Activated naive CD8-positive, alpha-beta T cell treated with anti-CD3 and anti-CD28 coated beads, Interleukin-2, amount 10 ng/mL, durations not matched to agents 7 days and 5 days (primary cell): ENCODE results near the gene UVRAG. TPM values are rescaled to one million over a fixed set of nuclear protein-coding genes. Genes with fewer than 3 reads are reported as not detected.
A peak's percentile ranks its signal among the peaks of the same experiment; 100 is the strongest.

ENCODE experiments used
- ATAC-seq: fragments of 150-1000 bp; cut with Tn5 transposase; one replicate; pipeline ENCODE4 v1.10.0; 2021; ENCODE audit warnings: low read depth, moderate library complexity
- POLR2A ChIA-PET: fragments of 350-600 bp; sonication (Branson Sonifier 250); formaldehyde crosslinking; loops from one replicate; lab custom pipeline; 2021; ENCODE audit warnings: antibody characterized with exemption; lab: Charles Lee
- DNase-seq: peaks from one replicate; pipeline ENCODE4 v3.0.0; 2021
- H3K27ac Mint-ChIP-seq: one replicate; pipeline ENCODE4 v1.8.0; 2022; ENCODE audit warnings: mild to moderate bottlenecking, mixed read lengths
- H3K27me3 Mint-ChIP-seq: one replicate; pipeline ENCODE4 v1.8.0; 2022; ENCODE audit warnings: mild to moderate bottlenecking, moderate library complexity, mixed read lengths
- H3K36me3 Mint-ChIP-seq: one replicate; pipeline ENCODE4 v1.8.0; 2021; ENCODE audit warnings: mild to moderate bottlenecking, mixed read lengths
- H3K4me1 Mint-ChIP-seq: one replicate; pipeline ENCODE4 v1.8.0; 2021; ENCODE audit warnings: mixed read lengths
- H3K4me3 Mint-ChIP-seq: one replicate; pipeline ENCODE4 v1.8.0; 2022; ENCODE audit warnings: mild to moderate bottlenecking, moderate library complexity, mixed read lengths
- H3K9me3 Mint-ChIP-seq: one replicate; pipeline ENCODE4 v1.8.0; 2021; ENCODE audit warnings: mixed read lengths
- total RNA-seq, 2 experiments: library from RNA; stranded (reverse); gene quantifications; one replicate each; pipeline ENCODE4 v1.2.3, GENCODE V29; 2021

UVRAG gene
- total RNA-seq, 2 experiments from 2014 or later, result 22.3 to 22.6 TPM

DNA sequence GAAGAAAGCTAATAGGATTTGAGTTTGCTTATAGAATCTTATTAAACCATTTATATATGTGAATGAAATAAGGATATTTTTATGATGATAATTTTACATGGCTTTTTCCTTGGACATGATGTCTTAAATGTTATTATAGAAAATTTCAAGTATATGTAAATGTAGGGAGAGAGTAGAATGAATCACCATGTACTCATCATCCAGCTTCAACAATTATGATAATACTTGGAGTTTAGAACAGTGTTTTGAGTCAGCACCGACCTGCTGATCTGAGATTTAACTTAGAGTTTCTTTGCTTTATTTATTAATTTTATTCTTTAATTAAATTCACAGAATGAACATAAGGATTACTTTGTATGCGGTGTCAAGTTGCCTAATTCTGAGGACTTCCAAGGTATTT lies 193.5 kb downstream of the UVRAG start:
- H3K36me3 Mint-ChIP-seq, result peaks cover 46% of the 10 kb centered on the region
- H3K27me3 Mint-ChIP-seq, result no peaks in the 10 kb centered on the region
- H3K4me1 Mint-ChIP-seq, result no peaks in the 10 kb centered on the region
- H3K27ac Mint-ChIP-seq, result no peak overlapping the region
- ATAC-seq (no peak), DNase-seq (no peak)
- H3K4me3 Mint-ChIP-seq, result no peak overlapping the region
- no peaks in the 10 kb centered on the region for H3K9me3 Mint-ChIP-seq
- POLR2A ChIA-PET, result no interaction called here

DNA sequence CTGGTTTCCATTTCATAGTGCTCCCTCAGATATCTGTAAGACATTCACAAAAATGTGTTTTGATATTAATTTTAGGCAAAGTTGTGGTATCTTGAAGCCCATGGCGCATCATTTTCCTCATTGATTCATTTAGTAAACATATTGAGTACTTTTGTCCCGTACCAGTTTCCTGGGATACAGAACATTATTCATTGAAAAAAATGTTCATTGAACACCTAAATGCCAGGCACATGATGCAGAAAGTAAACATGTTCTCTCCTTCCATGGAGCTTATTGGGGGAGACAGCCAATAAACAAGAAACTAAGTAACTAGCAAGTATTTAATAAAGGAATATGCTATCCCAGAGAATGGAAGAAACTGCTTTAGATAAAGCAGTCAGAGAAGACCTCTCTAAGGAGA lies 195.0 kb downstream of the UVRAG start:
- no peaks in the 10 kb centered on the region for H3K4me1 Mint-ChIP-seq
- POLR2A ChIA-PET, result no interaction called here
- H3K4me3 Mint-ChIP-seq, result no peak overlapping the region
- no peak overlapping the region for H3K27ac Mint-ChIP-seq
- no peak for DNase-seq
- no peaks in the 10 kb centered on the region for H3K9me3 Mint-ChIP-seq
- peaks cover 42% of the 10 kb centered on the region for H3K36me3 Mint-ChIP-seq
- no peaks in the 10 kb centered on the region for H3K27me3 Mint-ChIP-seq
- ATAC-seq, result no peak

- Mint-ChIP-seq H3K9me3 (no peaks in the 10 kb centered on the region), H3K4me3 (no peak overlapping the region), H3K27ac (no peak overlapping the region), H3K4me1 (peaks cover 2% of the 10 kb centered on the region), H3K36me3 (peaks cover 46% of the 10 kb centered on the region), H3K27me3 (no peaks in the 10 kb centered on the region)
- ATAC-seq (no peak), DNase-seq (no peak)
- POLR2A ChIA-PET, result no interaction called here
These were observed 198.5 kb downstream of the UVRAG start for GRCh38 chr11:76013526-76013925.

- ATAC-seq (no peak), DNase-seq (no peak)
- no peaks in the 10 kb centered on the region for H3K27me3 Mint-ChIP-seq
- POLR2A ChIA-PET, result no interaction called here
- peaks cover 3% of the 10 kb centered on the region for H3K4me1 Mint-ChIP-seq
- peak overlapping the region; percentile 10 for H3K27ac Mint-ChIP-seq
- peaks cover 2% of the 10 kb centered on the region for H3K9me3 Mint-ChIP-seq
- H3K36me3 Mint-ChIP-seq, result peaks cover 37% of the 10 kb centered on the region
- H3K4me3 Mint-ChIP-seq, result no peak overlapping the region
These were observed 208.4 kb downstream of the UVRAG start for GRCh38 chr11:76023236-76024068.

DNA sequence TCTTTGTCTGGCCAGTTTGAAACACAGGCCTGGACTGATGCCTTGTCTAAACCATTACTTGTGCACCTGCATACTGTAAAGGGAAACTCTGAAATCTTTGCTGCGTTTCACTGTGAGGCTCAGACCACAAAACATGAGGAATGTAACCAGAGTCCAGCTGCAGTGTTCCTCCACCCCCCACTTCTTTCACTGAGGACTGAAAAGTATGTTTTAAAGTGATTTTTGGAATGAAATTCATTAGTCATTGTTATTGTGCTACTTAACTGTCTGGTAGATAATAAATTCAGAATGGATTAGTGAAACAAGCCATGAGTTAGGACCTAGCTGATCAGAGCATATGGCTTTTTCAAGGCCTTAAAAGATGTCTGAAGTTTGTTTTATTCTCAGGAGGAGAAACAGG lies 210.1 kb downstream of the UVRAG start:
- Mint-ChIP-seq H3K4me1 (peaks cover 3% of the 10 kb centered on the region), H3K27me3 (no peaks in the 10 kb centered on the region), H3K27ac (no peak overlapping the region), H3K9me3 (peaks cover 2% of the 10 kb centered on the region), H3K36me3 (peaks cover 29% of the 10 kb centered on the region), H3K4me3 (no peak overlapping the region)
- POLR2A ChIA-PET, result no interaction called here
- ATAC-seq (no peak), DNase-seq (no peak)

DNA sequence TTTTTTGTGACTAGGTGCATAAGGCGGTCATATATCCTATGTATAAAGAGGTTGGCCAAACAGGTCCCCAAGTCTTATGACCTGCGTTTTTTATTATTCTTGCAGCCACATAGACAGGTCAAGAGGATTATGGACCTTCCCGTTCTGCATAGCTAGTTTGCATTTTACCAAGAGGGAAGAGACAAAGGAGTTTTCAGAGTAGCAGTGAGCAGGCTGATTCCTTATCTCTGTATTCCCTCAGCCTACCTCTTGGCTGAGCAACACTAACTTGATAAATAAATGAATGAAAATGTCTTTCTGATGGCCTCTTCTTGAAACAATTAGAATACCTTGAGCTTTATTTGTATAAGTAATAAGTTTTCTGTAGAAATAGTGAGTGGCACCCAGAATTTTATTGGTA lies 210.8 kb downstream of the UVRAG start:
- DNase-seq (no peak), ATAC-seq (no peak)
- peaks cover 3% of the 10 kb centered on the region for H3K4me1 Mint-ChIP-seq
- H3K27ac Mint-ChIP-seq, result no peak overlapping the region
- H3K27me3 Mint-ChIP-seq, result no peaks in the 10 kb centered on the region
- peaks cover 2% of the 10 kb centered on the region for H3K9me3 Mint-ChIP-seq
- peaks cover 29% of the 10 kb centered on the region for H3K36me3 Mint-ChIP-seq
- no peak overlapping the region for H3K4me3 Mint-ChIP-seq
- POLR2A ChIA-PET, result interaction anchor here (0.6 kb wide), 1 partner anchor 895 kb away, joined by 5 read pairs; no protein-coding TSS in a partner anchor

DNA sequence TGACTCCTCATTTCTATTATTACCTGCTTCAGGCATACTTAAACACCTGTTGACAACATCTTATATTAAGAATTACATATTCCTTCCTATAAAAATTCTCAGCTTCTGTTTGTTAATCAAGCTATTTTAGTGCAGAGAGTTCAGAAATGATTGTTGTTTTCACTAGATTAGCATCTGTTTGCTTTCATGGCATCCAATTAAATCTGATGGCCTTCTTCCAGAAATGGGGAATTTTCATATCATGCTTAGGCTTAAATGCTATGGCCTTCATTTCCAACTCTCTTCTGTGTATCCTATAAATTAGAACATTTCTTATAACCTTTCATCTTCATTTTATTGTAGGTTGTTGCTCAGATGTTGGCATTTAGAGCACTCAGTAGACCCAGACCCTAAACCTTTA lies 211.3 kb downstream of the UVRAG start:
- no peaks in the 10 kb centered on the region for H3K27me3 Mint-ChIP-seq
- peaks cover 2% of the 10 kb centered on the region for H3K4me1 Mint-ChIP-seq
- peaks cover 1% of the 10 kb centered on the region for H3K9me3 Mint-ChIP-seq
- no peak overlapping the region for H3K27ac Mint-ChIP-seq
- POLR2A ChIA-PET, result interaction anchor here (0.6 kb wide), 1 partner anchor 894 kb away, joined by 5 read pairs; no protein-coding TSS in a partner anchor
- peaks cover 24% of the 10 kb centered on the region for H3K36me3 Mint-ChIP-seq
- no peak overlapping the region for H3K4me3 Mint-ChIP-seq
- DNase-seq (no peak), ATAC-seq (no peak)

- DNase-seq (no peak), ATAC-seq (no peak)
- H3K4me3 Mint-ChIP-seq, result no peak overlapping the region
- no peaks in the 10 kb centered on the region for H3K9me3 Mint-ChIP-seq
- H3K4me1 Mint-ChIP-seq, result no peaks in the 10 kb centered on the region
- POLR2A ChIA-PET, result no interaction called here
- no peaks in the 10 kb centered on the region for H3K27me3 Mint-ChIP-seq
- no peak overlapping the region for H3K27ac Mint-ChIP-seq
- H3K36me3 Mint-ChIP-seq, result peaks cover 21% of the 10 kb centered on the region
These were observed 211.9 kb downstream of the UVRAG start for GRCh38 chr11:76026862-76027261.

- Mint-ChIP-seq H3K27ac (no peak overlapping the region), H3K27me3 (no peaks in the 10 kb centered on the region), H3K9me3 (no peaks in the 10 kb centered on the region), H3K4me3 (no peak overlapping the region), H3K4me1 (no peaks in the 10 kb centered on the region), H3K36me3 (peaks cover 15% of the 10 kb centered on the region)
- DNase-seq (no peak), ATAC-seq (no peak)
- POLR2A ChIA-PET, result no interaction called here
These were observed 215.3 kb downstream of the UVRAG start for GRCh38 chr11:76030286-76030685.

DNA sequence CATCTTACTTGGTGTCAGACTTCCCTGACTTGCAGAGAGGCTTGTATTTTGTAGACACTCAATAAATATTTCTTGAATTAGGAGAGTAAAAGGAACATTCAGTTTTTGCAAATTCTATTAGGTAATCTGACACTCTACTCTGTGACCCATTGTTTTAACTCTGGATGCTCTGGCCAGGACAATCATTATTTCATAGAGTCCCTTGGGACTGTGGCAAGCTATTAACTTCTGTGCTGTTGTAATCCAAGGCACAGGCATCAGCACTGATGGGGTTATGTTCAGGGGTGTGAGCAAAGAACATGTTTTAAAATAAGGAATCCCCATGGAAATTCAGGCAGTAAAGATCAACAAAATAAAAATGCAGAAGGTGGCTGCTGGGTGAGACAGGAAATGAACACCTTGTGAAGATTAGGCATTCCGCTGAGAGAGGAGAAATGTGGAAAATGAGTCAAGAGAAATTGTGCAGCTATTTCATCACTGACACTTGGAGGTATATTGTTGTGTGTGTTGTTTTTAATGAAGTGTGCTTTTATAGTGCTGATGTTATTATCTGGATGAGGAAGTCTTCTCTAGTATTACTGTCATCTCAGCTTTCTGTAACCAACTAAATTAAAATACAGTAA lies 216.1 kb downstream of the UVRAG start:
- POLR2A ChIA-PET, result no interaction called here
- no peaks in the 10 kb centered on the region for H3K27me3 Mint-ChIP-seq
- no peak overlapping the region for H3K27ac Mint-ChIP-seq
- no peaks in the 10 kb centered on the region for H3K9me3 Mint-ChIP-seq
- peaks cover 16% of the 10 kb centered on the region for H3K36me3 Mint-ChIP-seq
- no peaks in the 10 kb centered on the region for H3K4me1 Mint-ChIP-seq
- no peak overlapping the region for H3K4me3 Mint-ChIP-seq
- ATAC-seq (no peak), DNase-seq (no peak)

GRCh38 chr11:76033699-76034098 lies 218.7 kb downstream of the UVRAG start:
- ATAC-seq, result no peak
- DNase-seq, result no peak
- peaks cover 1% of the 10 kb centered on the region for H3K4me1 Mint-ChIP-seq
- POLR2A ChIA-PET, result no interaction called here
- no peak overlapping the region for H3K4me3 Mint-ChIP-seq
- no peak overlapping the region for H3K27ac Mint-ChIP-seq
- peaks cover 18% of the 10 kb centered on the region for H3K36me3 Mint-ChIP-seq
- H3K9me3 Mint-ChIP-seq, result peaks cover 1% of the 10 kb centered on the region
- no peaks in the 10 kb centered on the region for H3K27me3 Mint-ChIP-seq

DNA sequence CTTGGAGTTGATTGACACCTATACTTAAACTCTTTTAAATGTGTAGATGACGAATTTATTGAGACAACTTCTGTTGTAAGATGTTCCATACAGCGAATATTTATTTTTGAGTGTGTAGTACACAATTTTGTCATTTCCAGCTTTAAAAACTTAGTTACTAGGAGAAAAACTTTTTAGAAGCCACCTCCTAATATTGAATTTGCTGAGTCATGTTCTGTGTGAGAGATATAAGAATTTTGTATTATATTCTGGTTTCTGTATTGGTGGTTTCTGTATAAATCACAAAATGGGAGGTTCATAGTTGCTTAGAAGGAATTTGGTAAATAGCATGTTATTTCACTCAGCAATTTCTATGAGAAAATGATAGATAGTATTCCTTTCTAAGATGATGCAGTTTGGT lies 220.0 kb downstream of the UVRAG start:
- Mint-ChIP-seq H3K4me3 (no peak overlapping the region), H3K36me3 (peaks cover 13% of the 10 kb centered on the region), H3K27me3 (no peaks in the 10 kb centered on the region), H3K4me1 (peaks cover 1% of the 10 kb centered on the region), H3K27ac (no peak overlapping the region), H3K9me3 (peaks cover 1% of the 10 kb centered on the region)
- DNase-seq (no peak), ATAC-seq (no peak)
- POLR2A ChIA-PET, result interaction anchor here (0.6 kb wide), 1 partner anchor 154 kb away, joined by 8 read pairs; no protein-coding TSS in a partner anchor

- H3K36me3 Mint-ChIP-seq, result peaks cover 16% of the 10 kb centered on the region
- no peak for ATAC-seq
- H3K4me3 Mint-ChIP-seq, result no peak overlapping the region
- POLR2A ChIA-PET, result no interaction called here
- no peak overlapping the region for H3K27ac Mint-ChIP-seq
- H3K9me3 Mint-ChIP-seq, result peaks cover 1% of the 10 kb centered on the region
- DNase-seq, result no peak
- H3K27me3 Mint-ChIP-seq, result no peaks in the 10 kb centered on the region
- peaks cover 1% of the 10 kb centered on the region for H3K4me1 Mint-ChIP-seq
These were observed 223.6 kb downstream of the UVRAG start for GRCh38 chr11:76038608-76039007.

DNA sequence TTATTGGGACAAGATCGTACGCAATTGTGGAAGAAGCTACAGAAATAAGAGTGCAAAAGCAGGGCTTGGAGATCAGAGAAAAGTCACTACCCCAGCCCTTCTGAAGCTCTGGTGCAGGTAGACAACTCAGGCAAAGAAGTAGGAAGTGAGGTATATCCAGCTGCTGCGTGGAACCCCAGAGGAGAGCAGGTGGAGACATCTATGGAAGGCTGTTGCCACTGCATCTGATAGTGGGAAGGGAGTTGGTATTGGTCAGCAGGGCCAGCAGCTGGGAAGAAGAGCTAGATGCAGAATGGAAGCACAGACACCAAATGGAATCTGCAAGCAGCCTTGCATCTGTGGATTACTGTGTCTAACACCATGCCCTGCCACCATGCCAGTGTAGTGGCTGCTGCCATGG lies 226.2 kb downstream of the UVRAG start:
- peaks cover 21% of the 10 kb centered on the region for H3K36me3 Mint-ChIP-seq
- peaks cover 1% of the 10 kb centered on the region for H3K4me1 Mint-ChIP-seq
- H3K27ac Mint-ChIP-seq, result no peak overlapping the region
- ATAC-seq, result no peak
- no peak overlapping the region for H3K4me3 Mint-ChIP-seq
- H3K27me3 Mint-ChIP-seq, result no peaks in the 10 kb centered on the region
- peaks cover 6% of the 10 kb centered on the region for H3K9me3 Mint-ChIP-seq
- POLR2A ChIA-PET, result no interaction called here
- no peak for DNase-seq
